Calu3 (cell line): ENCODE data around the gene PDE1A. TPM values are rescaled to one million over a fixed set of nuclear protein-coding genes. Genes with fewer than 3 reads are reported as not detected.

Source experiments
- BruUV-seq: library from RNA; stranded (reverse); fragments of 400-500 nt; replicated peaks from 2 replicates; lab custom pipeline; 2021; lab: Mats Ljungman, UMichigan
- CTCF ChIA-PET: fragments of 300-600 bp; sonication (Branson Sonifier 250); formaldehyde crosslinking; loops from one replicate; lab custom pipeline; 2022; ENCODE audit warnings: antibody characterized with exemption; lab: Charles Lee
- DNase-seq: peaks from one replicate; pipeline ENCODE4 v3.0.0; 2022
- H3K27ac Mint-ChIP-seq: one replicate; pipeline ENCODE4 v1.8.0; 2022; ENCODE audit warnings: mixed read lengths; ENCODE audit not compliant: unreplicated experiment
- H3K27me3 Mint-ChIP-seq: one replicate; pipeline ENCODE4 v1.8.0; 2022; ENCODE audit warnings: mixed read lengths; ENCODE audit not compliant: unreplicated experiment
- H3K36me3 Mint-ChIP-seq: one replicate; pipeline ENCODE4 v1.8.0; 2022; ENCODE audit warnings: mild to moderate bottlenecking, moderate library complexity, mixed read lengths; ENCODE audit not compliant: insufficient read depth, unreplicated experiment
- H3K4me1 Mint-ChIP-seq: one replicate; pipeline ENCODE4 v1.8.0; 2022; ENCODE audit warnings: mild to moderate bottlenecking, low read depth, mixed read lengths; ENCODE audit not compliant: unreplicated experiment
- H3K4me3 Mint-ChIP-seq: one replicate; pipeline ENCODE4 v1.8.0; 2022; ENCODE audit warnings: mild to moderate bottlenecking, low read depth, moderate library complexity, mixed read lengths; ENCODE audit not compliant: unreplicated experiment
- H3K9me3 Mint-ChIP-seq: one replicate; pipeline ENCODE4 v1.8.0; 2022; ENCODE audit warnings: low read depth, mixed read lengths; ENCODE audit not compliant: unreplicated experiment
- CTCF ChIP-seq: fragments of 200-600 bp; IDR thresholded peaks from one replicate; pipeline ENCODE4 v1.8.0; 2022; ENCODE audit warnings: antibody characterized with exemption; ENCODE audit not compliant: unreplicated experiment
- intact Hi-C: fragments of 100-400 bp; cut with micrococcal nuclease; formaldehyde crosslinking; loops from one replicate; pipeline ENCODE4 v1.10.0; 2022; ENCODE audit not compliant: unreplicated experiment
- total RNA-seq: library from RNA; stranded (reverse); gene quantifications from 2 replicates; pipeline ENCODE4 v1.2.3, GENCODE V29; 2022

PDE1A gene
- total RNA-seq, 1 experiment from 2014 or later, result 0.26 TPM

GRCh38 chr2:182228741-182229140 is 198.1 kb downstream of the PDE1A start:
- intact Hi-C loops, result no loop called here
- no peak for DNase-seq
- no peaks in the 10 kb centered on the region for H3K4me1 Mint-ChIP-seq
- H3K4me3 Mint-ChIP-seq, result no peak overlapping the region
- CTCF ChIA-PET, result no interaction called here
- no peaks in the 10 kb centered on the region for H3K9me3 Mint-ChIP-seq
- BruUV-seq, result no TSS peak
- TF ChIP-seq CTCF, result no peak
- H3K27me3 Mint-ChIP-seq, result no peaks in the 10 kb centered on the region
- H3K36me3 Mint-ChIP-seq, result no peaks in the 10 kb centered on the region
- H3K27ac Mint-ChIP-seq, result no peak overlapping the region

- CTCF ChIA-PET, result no interaction called here
- Mint-ChIP-seq H3K4me3 (no peak overlapping the region), H3K36me3 (no peaks in the 10 kb centered on the region), H3K9me3 (no peaks in the 10 kb centered on the region), H3K4me1 (no peaks in the 10 kb centered on the region), H3K27me3 (no peaks in the 10 kb centered on the region), H3K27ac (no peak overlapping the region)
- intact Hi-C loops, result no loop called here
- DNase-seq, result no peak
- no TSS peak for BruUV-seq
- no peak for TF ChIP-seq CTCF
Observed at GRCh38 chr2:182228073-182228473, 198.8 kb downstream of the PDE1A start.

GRCh38 chr2:182226807-182227206 is 200.0 kb downstream of the PDE1A start:
- Mint-ChIP-seq H3K36me3 (no peaks in the 10 kb centered on the region), H3K4me1 (no peaks in the 10 kb centered on the region), H3K9me3 (no peaks in the 10 kb centered on the region), H3K27me3 (no peaks in the 10 kb centered on the region), H3K27ac (no peak overlapping the region), H3K4me3 (no peak overlapping the region)
- intact Hi-C loops, result no loop called here
- no peak for TF ChIP-seq CTCF
- CTCF ChIA-PET, result no interaction called here
- BruUV-seq, result no TSS peak
- no peak for DNase-seq

- CTCF ChIA-PET, result interaction anchor here (1.0 kb wide), 1 partner anchor 16 kb away, joined by 3 read pairs; no protein-coding TSS in a partner anchor
- DNase-seq, result no peak
- no peaks in the 10 kb centered on the region for H3K27me3 Mint-ChIP-seq
- no peaks in the 10 kb centered on the region for H3K4me1 Mint-ChIP-seq
- no TSS peak for BruUV-seq
- TF ChIP-seq CTCF, result no peak
- no peaks in the 10 kb centered on the region for H3K36me3 Mint-ChIP-seq
- no peaks in the 10 kb centered on the region for H3K9me3 Mint-ChIP-seq
- no peak overlapping the region for H3K4me3 Mint-ChIP-seq
- intact Hi-C loops, result no loop called here
- no peak overlapping the region for H3K27ac Mint-ChIP-seq
Observed at GRCh38 chr2:182224669-182225068, 202.2 kb downstream of the PDE1A start.
